Skeletal muscle satellite cell (primary cell): ENCODE results near the gene CD109.
"Not testable (repeated sequence)": the region's sequence is repeated elsewhere in the genome, so short reads cannot be mapped to it uniquely, and the experiment has no call there.

Experiments
- H3K27me3 ChIP-seq: 2 replicates; pipeline ENCODE4 v1.7.0; 2013; ENCODE audit warnings: low read length; ENCODE audit not compliant: control insufficient read depth, insufficient read depth
- H3K36me3 ChIP-seq: 2 replicates; pipeline ENCODE4 v1.7.0; 2013; ENCODE audit warnings: mild to moderate bottlenecking, control low read depth, low read length; ENCODE audit not compliant: insufficient read depth
- H3K4me1 ChIP-seq: 2 replicates; pipeline ENCODE4 v1.7.0; 2013; ENCODE audit warnings: low read length; ENCODE audit not compliant: control insufficient read depth, insufficient read depth
- H3K4me2 ChIP-seq: 2 replicates; pipeline ENCODE4 v1.7.0; 2013; ENCODE audit warnings: mild to moderate bottlenecking, low read length
- H3K4me3 ChIP-seq: 2 replicates; pipeline ENCODE4 v1.7.0; 2013; ENCODE audit warnings: low read length
- H3K9ac ChIP-seq: 2 replicates; pipeline ENCODE4 v1.7.0; 2013; ENCODE audit warnings: mild to moderate bottlenecking, low read depth, low read length, moderate library complexity
- H3K9me3 ChIP-seq: replicated peaks from 2 replicates; pipeline ENCODE4 v1.7.0; 2013; ENCODE audit warnings: mild to moderate bottlenecking, control low read depth, low read length

The CD109 gene

GRCh38 chr6:73666393-73666792 lies 29.6 kb upstream of the CD109 start:
- Histone ChIP-seq H3K27me3 (no peaks in the 10 kb centered on the region), H3K4me2 (no peak overlapping the region), H3K4me3 (no peak overlapping the region), H3K9me3 (no peaks in the 10 kb centered on the region), H3K36me3 (no peaks in the 10 kb centered on the region), H3K4me1 (peaks cover 12% of the 10 kb centered on the region), H3K9ac (no peak overlapping the region)

- Histone ChIP-seq H3K4me2 (no peak overlapping the region), H3K4me1 (peaks cover 12% of the 10 kb centered on the region), H3K9ac (no peak overlapping the region), H3K36me3 (no peaks in the 10 kb centered on the region), H3K4me3 (no peak overlapping the region), H3K9me3 (no peaks in the 10 kb centered on the region), H3K27me3 (no peaks in the 10 kb centered on the region)
Observed at GRCh38 chr6:73667798-73668197, 28.2 kb upstream of the CD109 start.

GRCh38 chr6:73669005-73669404 lies 27.0 kb upstream of the CD109 start:
- H3K36me3 ChIP-seq, result no peaks in the 10 kb centered on the region
- peaks cover 12% of the 10 kb centered on the region for H3K4me1 ChIP-seq
- H3K9me3 ChIP-seq, result no peaks in the 10 kb centered on the region
- H3K9ac ChIP-seq, result no peak overlapping the region
- no peaks in the 10 kb centered on the region for H3K27me3 ChIP-seq
- H3K4me3 ChIP-seq, result no peak overlapping the region
- H3K4me2 ChIP-seq, result no peak overlapping the region

GRCh38 chr6:73671911-73672685 lies 23.9 kb upstream of the CD109 start:
- no peak overlapping the region for H3K9ac ChIP-seq
- no peak overlapping the region for H3K4me2 ChIP-seq
- no peaks in the 10 kb centered on the region for H3K9me3 ChIP-seq
- H3K4me3 ChIP-seq, result no peak overlapping the region
- H3K4me1 ChIP-seq, result no peaks in the 10 kb centered on the region
- H3K27me3 ChIP-seq, result no peaks in the 10 kb centered on the region
- no peaks in the 10 kb centered on the region for H3K36me3 ChIP-seq

DNA sequence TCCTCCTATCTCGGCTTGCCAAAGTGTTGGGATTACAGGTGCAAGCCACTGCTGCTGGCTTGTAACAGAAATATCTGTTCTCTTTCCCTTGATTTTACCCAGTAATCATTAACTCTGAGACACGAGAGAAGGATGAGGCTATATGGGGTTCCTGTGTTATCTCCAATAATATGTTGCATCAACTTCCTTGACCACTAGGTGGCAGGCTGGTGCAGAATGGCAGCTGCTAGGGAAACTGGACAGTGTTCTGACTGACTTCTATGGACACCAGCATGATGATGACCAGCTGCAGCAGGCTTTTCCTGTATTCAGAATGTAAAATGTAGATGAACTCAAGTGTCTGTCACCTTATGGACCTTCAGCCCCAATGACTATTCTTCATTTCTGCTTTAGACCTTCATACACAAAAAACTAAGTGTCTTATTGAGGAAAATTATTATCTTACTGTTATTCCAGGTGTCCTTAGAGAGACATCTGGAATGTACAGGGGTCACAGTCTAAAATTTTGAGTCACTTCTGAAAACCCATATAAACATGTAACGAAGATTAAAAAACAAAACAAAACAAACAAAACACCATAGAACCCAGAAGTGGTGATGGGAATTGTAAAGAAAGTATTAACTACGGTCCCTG lies 20.4 kb upstream of the CD109 start:
- no peaks in the 10 kb centered on the region for H3K36me3 ChIP-seq
- H3K9ac ChIP-seq, result no peak overlapping the region
- H3K4me3 ChIP-seq, result no peak overlapping the region
- H3K4me1 ChIP-seq, result peaks cover 14% of the 10 kb centered on the region
- no peaks in the 10 kb centered on the region for H3K9me3 ChIP-seq
- H3K27me3 ChIP-seq, result no peaks in the 10 kb centered on the region
- H3K4me2 ChIP-seq, result no peak overlapping the region

DNA sequence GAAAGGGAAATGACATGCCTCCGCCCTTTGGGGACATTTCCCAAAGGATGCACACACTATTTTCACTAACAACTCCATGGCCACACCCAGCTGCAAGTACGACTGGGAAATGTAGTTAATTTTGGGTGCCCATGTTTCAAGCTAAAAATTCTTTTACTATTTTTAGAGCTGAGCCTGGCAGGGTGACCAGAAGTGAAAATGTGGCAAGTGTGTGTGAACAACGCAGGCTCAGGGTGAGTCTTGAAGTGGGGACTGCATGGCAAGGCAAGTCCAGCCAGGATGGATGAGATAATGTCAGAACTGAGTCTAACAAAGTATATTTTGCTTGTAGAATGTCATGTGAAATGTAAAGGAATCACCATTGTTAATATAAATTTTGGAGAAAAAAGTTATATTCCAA lies 17.0 kb upstream of the CD109 start:
- Histone ChIP-seq H3K9me3 (no peaks in the 10 kb centered on the region), H3K4me2 (no peak overlapping the region), H3K4me1 (peaks cover 19% of the 10 kb centered on the region), H3K27me3 (no peaks in the 10 kb centered on the region), H3K4me3 (no peak overlapping the region), H3K9ac (no peak overlapping the region), H3K36me3 (no peaks in the 10 kb centered on the region)

DNA sequence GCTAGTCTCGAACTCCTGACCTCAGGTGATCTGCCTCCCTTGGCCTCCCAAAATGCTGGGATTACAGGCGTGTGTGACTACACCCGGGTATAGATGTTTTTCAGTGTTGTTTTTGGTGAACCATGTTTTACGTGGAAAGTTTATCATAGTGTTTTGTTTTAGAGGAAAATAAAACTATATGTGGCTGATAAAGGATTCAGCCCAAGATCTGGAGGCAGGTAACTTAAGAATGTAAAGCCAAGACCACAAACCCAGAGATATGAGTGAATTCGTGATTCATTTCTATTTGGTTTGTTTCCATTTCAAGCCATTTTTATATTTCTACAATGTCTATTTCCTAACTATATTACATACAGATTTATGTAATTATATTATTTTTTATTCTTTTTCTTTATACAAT lies 16.2 kb upstream of the CD109 start:
- not testable (repeated sequence) for H3K27me3 ChIP-seq, H3K4me2 ChIP-seq, H3K36me3 ChIP-seq, H3K4me3 ChIP-seq, H3K9ac ChIP-seq, H3K9me3 ChIP-seq
- peaks cover 19% of the 10 kb centered on the region for H3K4me1 ChIP-seq

GRCh38 chr6:73680289-73680918 lies 15.6 kb upstream of the CD109 start:
- H3K4me2 ChIP-seq, result peak overlapping the region; percentile 38
- H3K9me3 ChIP-seq, result no peaks in the 10 kb centered on the region
- H3K9ac ChIP-seq, result no peak overlapping the region
- peaks cover 19% of the 10 kb centered on the region for H3K4me1 ChIP-seq
- no peaks in the 10 kb centered on the region for H3K27me3 ChIP-seq
- no peaks in the 10 kb centered on the region for H3K36me3 ChIP-seq
- peak overlapping the region; percentile 2 for H3K4me3 ChIP-seq

DNA sequence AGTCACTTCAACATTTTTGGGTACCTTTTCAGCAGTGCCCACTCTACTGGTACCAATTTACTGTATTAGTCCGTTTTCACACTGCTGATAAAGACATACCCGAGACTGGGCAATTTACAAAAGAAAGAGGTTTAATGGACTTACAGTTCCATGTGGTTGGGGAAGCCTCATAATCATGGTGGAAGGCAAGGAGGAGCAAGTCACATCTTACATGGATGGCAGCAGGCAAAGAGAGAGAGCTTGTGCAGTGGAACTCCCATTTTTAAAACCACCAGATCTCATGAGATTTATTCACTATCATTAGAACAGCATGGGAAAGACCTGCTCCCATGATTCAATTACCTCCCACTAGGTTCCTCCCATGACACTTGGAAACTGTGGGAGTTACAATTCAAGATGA lies 12.4 kb upstream of the CD109 start:
- not testable (repeated sequence) for H3K9me3 ChIP-seq, H3K27me3 ChIP-seq, H3K9ac ChIP-seq, H3K4me2 ChIP-seq, H3K36me3 ChIP-seq, H3K4me3 ChIP-seq
- H3K4me1 ChIP-seq, result peaks cover 19% of the 10 kb centered on the region

DNA sequence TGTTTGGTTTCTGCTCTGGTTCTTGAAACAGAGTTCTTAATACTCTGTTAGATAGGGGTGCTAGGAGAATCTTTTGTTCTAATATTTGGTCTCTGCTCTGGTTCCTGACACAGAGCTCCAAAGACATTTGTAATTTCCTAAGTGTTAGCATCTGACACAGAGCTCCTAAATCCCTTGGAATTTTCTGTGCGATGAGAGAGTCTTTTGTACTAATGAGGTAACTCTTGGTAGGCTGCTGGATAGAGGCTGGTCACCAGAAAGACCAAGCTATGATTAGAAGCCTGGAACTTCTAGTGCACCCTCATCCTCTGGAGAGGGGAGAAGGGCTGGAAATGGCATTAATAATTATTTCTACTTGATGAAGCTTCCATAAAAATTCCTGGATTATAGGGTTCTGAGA lies 7.7 kb upstream of the CD109 start:
- peaks cover 8% of the 10 kb centered on the region for H3K4me1 ChIP-seq
- no peaks in the 10 kb centered on the region for H3K27me3 ChIP-seq
- H3K9me3 ChIP-seq, result no peaks in the 10 kb centered on the region
- H3K9ac ChIP-seq, result no peak overlapping the region
- H3K4me3 ChIP-seq, result no peak overlapping the region
- H3K4me2 ChIP-seq, result no peak overlapping the region
- H3K36me3 ChIP-seq, result no peaks in the 10 kb centered on the region

GRCh38 chr6:73690056-73690455 lies 5.9 kb upstream of the CD109 start:
- no peaks in the 10 kb centered on the region for H3K36me3 ChIP-seq
- H3K27me3 ChIP-seq, result no peaks in the 10 kb centered on the region
- no peak overlapping the region for H3K9ac ChIP-seq
- H3K4me1 ChIP-seq, result peaks cover 15% of the 10 kb centered on the region
- H3K4me2 ChIP-seq, result no peak overlapping the region
- H3K9me3 ChIP-seq, result no peaks in the 10 kb centered on the region
- no peak overlapping the region for H3K4me3 ChIP-seq

DNA sequence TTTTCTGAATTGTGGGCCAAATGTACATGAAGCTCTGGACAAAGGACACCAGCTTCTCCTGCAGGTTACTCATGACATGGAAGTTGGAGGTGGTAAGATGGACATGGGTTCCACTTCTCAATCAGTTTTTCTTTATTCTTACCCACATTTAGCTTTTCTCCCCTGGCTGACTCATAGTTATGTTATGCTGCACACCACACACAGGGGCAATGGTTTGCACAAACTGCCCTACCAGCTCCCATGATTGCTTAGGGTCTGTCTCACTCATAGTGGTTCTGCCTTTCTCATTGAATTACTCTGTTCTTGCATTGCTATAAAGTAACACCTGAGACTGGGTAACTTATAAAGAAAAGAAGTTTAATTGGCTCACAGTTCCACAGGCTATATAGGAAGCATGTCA lies 4.5 kb upstream of the CD109 start:
- Histone ChIP-seq H3K4me2 (no peak overlapping the region), H3K4me1 (peaks cover 26% of the 10 kb centered on the region), H3K36me3 (no peaks in the 10 kb centered on the region), H3K27me3 (no peaks in the 10 kb centered on the region), H3K9me3 (no peaks in the 10 kb centered on the region), H3K4me3 (no peak overlapping the region), H3K9ac (no peak overlapping the region)
